WERI-Rb-1 (cell line): ENCODE data around the gene SH2D3A.
A peak's percentile ranks its signal among the peaks of the same experiment; 100 is the strongest.
"Not testable (repeated sequence)": the region's sequence is repeated elsewhere in the genome, so short reads cannot be mapped to it uniquely, and the experiment has no call there.

ENCODE experiments used
- DNase-seq: peaks from one replicate; pipeline ENCODE4 v3.0.0-alpha.2; 2020
- H3K27ac ChIP-seq: fragments of 250-450 bp; sonication (Bioruptor Pico); 2 replicates; pipeline ENCODE4 v1.5.1; 2020; ENCODE audit warnings: mild to moderate bottlenecking, moderate library complexity
- H3K27me3 ChIP-seq: fragments of 250-450 bp; sonication (Bioruptor Pico); 2 replicates; pipeline ENCODE4 v1.5.1; 2021; ENCODE audit warnings: mild to moderate bottlenecking, low read depth, moderate library complexity; ENCODE audit not compliant: insufficient read depth, severe bottlenecking
- H3K36me3 ChIP-seq: fragments of 250-450 bp; sonication (Bioruptor Pico); 2 replicates; pipeline ENCODE4 v1.5.1; 2020; ENCODE audit warnings: mild to moderate bottlenecking, moderate library complexity
- H3K4me3 ChIP-seq: 2 replicates; pipeline ENCODE4 v1.5.1; 2011; ENCODE audit warnings: low read depth, mild to moderate bottlenecking, control low read depth, low read length
- H3K9me3 ChIP-seq: fragments of 250-450 bp; sonication (Bioruptor Pico); 2 replicates; pipeline ENCODE4 v1.5.1; 2021; ENCODE audit warnings: mild to moderate bottlenecking, moderate library complexity; ENCODE audit not compliant: severe bottlenecking
- CTCF ChIP-seq: IDR thresholded peaks from 2 replicates; pipeline ENCODE4 v1.5.1; 2011; ENCODE audit warnings: low read depth, mild to moderate bottlenecking, control low read depth, inconsistent platforms, low read length

Gene SH2D3A

GRCh38 chr19:6774821-6775707, 7.8 kb upstream of the SH2D3A start:
- no peak for TF ChIP-seq CTCF
- H3K9me3 ChIP-seq: no peaks in the 10 kb centered on the region
- DNase-seq: peak; percentile 25
- H3K36me3 ChIP-seq: no peaks in the 10 kb centered on the region
- no peak overlapping the region for H3K4me3 ChIP-seq
- no peaks in the 10 kb centered on the region for H3K27me3 ChIP-seq
- no peak overlapping the region for H3K27ac ChIP-seq

DNA sequence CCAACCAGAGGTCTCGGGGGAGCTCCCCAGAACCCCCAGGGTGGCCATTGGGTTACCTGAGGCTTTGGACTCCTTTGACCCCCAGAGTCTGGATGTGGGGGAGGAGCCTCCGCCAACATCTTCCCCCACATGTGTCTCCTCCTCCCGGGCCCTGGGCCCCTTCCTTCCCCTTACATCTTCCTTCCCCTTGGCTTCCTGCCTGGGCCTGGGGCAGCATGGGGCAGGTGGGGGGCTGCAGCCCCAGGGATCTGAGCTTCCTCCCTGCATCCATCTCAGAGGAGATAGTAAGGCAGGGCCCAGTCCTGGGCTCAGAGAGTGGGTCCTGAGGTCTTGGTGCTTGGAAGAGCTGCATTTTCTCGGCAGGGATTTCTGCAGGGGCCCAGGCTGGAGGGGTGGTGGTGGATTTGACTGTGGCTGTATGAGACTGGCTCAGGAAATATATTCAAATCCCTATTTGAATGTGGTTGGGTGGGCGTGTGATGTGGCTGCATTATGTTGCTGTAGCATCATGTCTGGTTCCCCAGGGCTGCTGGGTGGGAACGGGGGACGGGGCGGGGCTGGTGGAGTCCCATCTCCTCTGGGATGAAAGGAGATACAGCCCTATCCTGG, 6.2 kb upstream of the SH2D3A start:
- no peak for DNase-seq
- Histone ChIP-seq H3K27me3 (no peaks in the 10 kb centered on the region), H3K4me3 (no peak overlapping the region), H3K9me3 (no peaks in the 10 kb centered on the region), H3K36me3 (no peaks in the 10 kb centered on the region), H3K27ac (no peak overlapping the region)
- TF ChIP-seq CTCF: no peak

DNA sequence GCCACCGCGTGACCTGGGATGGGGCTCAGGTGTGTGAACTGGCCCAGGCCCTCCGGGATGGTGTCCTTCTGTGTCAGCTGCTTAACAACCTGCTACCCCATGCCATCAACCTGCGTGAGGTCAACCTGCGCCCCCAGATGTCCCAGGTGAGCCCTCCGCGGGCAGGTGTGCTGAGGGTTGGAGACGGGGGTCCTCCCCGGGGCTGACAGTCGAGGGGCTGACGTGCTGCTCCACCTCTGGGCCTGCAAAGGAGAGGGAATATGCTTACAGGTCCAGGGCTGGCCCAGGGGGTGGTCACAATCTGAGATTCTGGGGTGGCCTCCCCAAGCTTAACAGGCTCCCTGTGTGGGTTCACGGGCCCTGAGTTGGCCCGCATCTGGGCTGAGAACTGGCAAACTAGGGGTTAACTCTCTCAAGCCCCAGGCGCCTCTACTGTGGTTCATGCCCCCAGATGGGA, 5.7 kb upstream of the SH2D3A start:
- Histone ChIP-seq H3K9me3 (no peaks in the 10 kb centered on the region), H3K27ac (no peak overlapping the region), H3K4me3 (no peak overlapping the region), H3K27me3 (peaks cover 3% of the 10 kb centered on the region), H3K36me3 (no peaks in the 10 kb centered on the region)
- TF ChIP-seq CTCF: no peak
- DNase-seq: no peak

DNA sequence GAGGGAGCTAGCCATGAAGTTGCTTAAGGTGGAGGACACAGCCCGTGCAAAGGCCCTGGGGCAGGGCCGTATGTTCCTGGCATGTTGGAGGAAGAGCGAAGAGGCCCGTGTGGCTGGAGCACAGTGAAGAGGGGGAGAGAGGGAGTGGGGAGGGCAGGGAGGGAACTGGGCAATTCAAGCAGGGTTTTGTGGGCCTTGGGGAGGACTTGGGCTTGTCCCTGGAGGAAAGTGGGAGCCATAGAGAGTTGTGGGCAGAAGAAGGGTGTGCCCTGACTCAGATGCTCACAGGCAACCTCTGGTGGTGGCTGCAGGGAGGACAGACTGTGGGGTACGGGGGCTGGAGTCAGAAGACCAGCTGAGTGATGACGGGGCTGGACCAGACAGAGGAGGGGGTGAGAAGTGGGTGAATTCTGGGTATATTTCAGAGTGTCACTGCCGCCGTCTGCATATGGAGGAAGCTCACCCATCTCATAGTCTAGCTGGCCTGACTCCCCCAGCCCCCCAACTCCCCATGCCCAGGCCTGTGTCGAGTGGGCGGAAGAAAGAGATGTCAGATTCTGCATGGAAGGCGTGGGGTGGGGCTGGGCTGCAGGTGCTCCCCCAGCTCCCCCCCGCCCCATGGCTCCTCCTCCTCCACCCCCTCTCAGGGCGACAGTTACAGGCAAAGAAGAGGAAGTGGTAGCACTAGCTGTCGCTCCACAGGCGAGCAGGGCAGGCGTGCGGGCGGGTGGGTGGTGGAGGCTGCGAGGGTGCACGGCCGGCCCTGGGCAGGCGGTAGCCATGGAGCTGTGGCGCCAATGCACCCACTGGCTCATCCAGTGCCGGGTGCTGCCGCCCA, 5.0 kb upstream of the SH2D3A start, which contains the start of gene VAV1:
Gene VAV1, plus strand, starts transcription at position 681 of the 838 bp plus-strand sequence. Its CDS starts 100 bp downstream, at position 781.
- H3K4me3 ChIP-seq: no peak within 1 kb of the TSS
- no peak for DNase-seq
- TF ChIP-seq CTCF: peak; percentile 19; the same call in 1 of the 2 replicates
- peaks cover 8% of the 10 kb centered on the region for H3K27me3 ChIP-seq
- H3K27ac ChIP-seq: no peak within 1 kb of the TSS
- H3K9me3 ChIP-seq: no peaks in the 10 kb centered on the region
- H3K36me3 ChIP-seq: no peaks in the 10 kb centered on the region

DNA sequence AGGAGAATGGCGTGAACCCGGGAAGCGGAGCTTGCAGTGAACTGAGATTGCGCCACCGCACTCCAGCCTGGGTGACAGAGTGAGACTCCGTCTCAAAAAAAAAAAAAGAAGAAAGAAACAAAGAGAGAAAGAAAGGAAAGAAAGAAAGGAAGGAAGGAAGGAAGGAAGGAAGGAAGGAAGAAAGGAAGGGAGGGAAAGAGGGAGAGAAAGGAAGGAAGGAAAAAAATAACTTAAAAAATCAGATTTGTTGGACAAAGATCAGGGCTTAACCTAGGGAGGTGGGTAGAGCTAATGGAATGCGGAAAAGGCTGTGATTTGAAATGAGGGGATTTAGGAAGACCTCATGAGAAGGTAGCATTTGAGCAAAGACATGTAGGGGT, 4.4 kb upstream of the SH2D3A start:
- not testable (repeated sequence) for DNase-seq, H3K27ac ChIP-seq, H3K27me3 ChIP-seq, H3K36me3 ChIP-seq, H3K9me3 ChIP-seq, H3K4me3 ChIP-seq
